HepG2 (cell line): ENCODE data around the gene JKAMP. TPM values are rescaled to one million over a fixed set of nuclear protein-coding genes. Genes with fewer than 3 reads are reported as not detected.

Experiments
- ELF1 ChIP-seq: sonication (generic); formaldehyde crosslinking; IDR thresholded peaks from 2 replicates; pipeline ENCODE4 v1.4.0; 2020; ENCODE audit warnings: missing genetic modification reagents
- HIVEP1 ChIP-seq: sonication (generic); formaldehyde crosslinking; IDR thresholded peaks from 2 replicates; pipeline ENCODE4 v1.4.0; 2020; ENCODE audit warnings: mild to moderate bottlenecking, missing genetic modification reagents
- HNRNPL ChIP-seq: fragments of 200-400 bp; formaldehyde crosslinking; IDR thresholded peaks from 2 replicates; pipeline ENCODE4 v1.6.1; 2017; ENCODE audit warnings: mild to moderate bottlenecking, low read depth, low read length
- NCOA5 ChIP-seq: sonication (generic); formaldehyde crosslinking; IDR thresholded peaks from 2 replicates; pipeline ENCODE4 v1.4.0; 2020; ENCODE audit warnings: missing genetic modification reagents
- RELA ChIP-seq: sonication (generic); formaldehyde crosslinking; IDR thresholded peaks from 2 replicates; pipeline ENCODE4 v1.4.0; 2020; ENCODE audit warnings: missing genetic modification reagents
- SOX5 ChIP-seq: IDR thresholded peaks from 2 replicates; pipeline ENCODE4 v1.6.1; 2016; ENCODE audit warnings: borderline replicate concordance
- polyA plus RNA-seq, 8 experiments: library from polyadenylated mRNA; depleted of rRNA in 3 of 8; stranded (reverse) in 7 of 8; unstranded in 1 of 8; fragments of >200 nt; fragmentation: Illumina TruSeq in 4 of 8; extraction: Trizol in 4 of 8; gene quantifications; 2 replicates each; pipeline versions ENCODE4 v1.2.1 to v1.2.3, GENCODE V29; 2011 to 2016; ENCODE audit warnings: low read depth in 4 of 8, missing spikeins in 1 of 8, mixed read lengths in 1 of 8; ENCODE audit not compliant: insufficient read depth in 1 of 8
- total RNA-seq, 5 experiments: library from RNA; depleted of rRNA; stranded (reverse); fragments of >200 nt; fragmentation: Illumina TruSeq; extraction: Trizol; gene quantifications; 2 replicates each; pipeline ENCODE4 v1.2.3, GENCODE V29; 2016; ENCODE audit warnings: low read depth in 1 of 5
- TF ChIP-seq, protein P1 (sequence below): sonication (generic); formaldehyde crosslinking; IDR thresholded peaks from 2 replicates; pipeline ENCODE4 v1.4.0; 2020; ENCODE audit warnings: low read depth, mild to moderate bottlenecking, missing genetic modification reagents
- TF ChIP-seq, protein P2 (sequence below), 2 experiments: fragments of 450-650 bp in 1 of 2; sonication (generic) in 1 of 2; formaldehyde crosslinking in 1 of 2; IDR thresholded peaks; 2 replicates each; pipeline versions ENCODE4 v1.6.1 to v1.8.0; 2016 to 2022; ENCODE audit warnings: antibody characterized with exemption in 1 of 2, mild to moderate bottlenecking in 1 of 2, missing genetic modification reagents in 1 of 2
- TF ChIP-seq, protein P3 (sequence below): sonication (generic); formaldehyde crosslinking; IDR thresholded peaks from 2 replicates; pipeline ENCODE4 v1.8.1; 2022; ENCODE audit warnings: mild to moderate bottlenecking, missing genetic modification reagents
- TF ChIP-seq, protein P4 (sequence below): sonication (generic); formaldehyde crosslinking; IDR thresholded peaks from 2 replicates; pipeline ENCODE4 v1.5.1; 2020; ENCODE audit warnings: missing genetic modification reagents, mild to moderate bottlenecking, borderline replicate concordance
- TF ChIP-seq, protein P5 (sequence below): sonication (generic); formaldehyde crosslinking; IDR thresholded peaks from 2 replicates; pipeline ENCODE4 v1.4.0; 2020; ENCODE audit warnings: missing genetic modification reagents, mild to moderate bottlenecking, borderline replicate concordance

The JKAMP gene
- total and polyA plus RNA-seq, 2 of the 13 experiments (the other 11 are each of a cell fraction or from before 2014, with no cell fraction given): 56.4 to 135 TPM

DNA sequence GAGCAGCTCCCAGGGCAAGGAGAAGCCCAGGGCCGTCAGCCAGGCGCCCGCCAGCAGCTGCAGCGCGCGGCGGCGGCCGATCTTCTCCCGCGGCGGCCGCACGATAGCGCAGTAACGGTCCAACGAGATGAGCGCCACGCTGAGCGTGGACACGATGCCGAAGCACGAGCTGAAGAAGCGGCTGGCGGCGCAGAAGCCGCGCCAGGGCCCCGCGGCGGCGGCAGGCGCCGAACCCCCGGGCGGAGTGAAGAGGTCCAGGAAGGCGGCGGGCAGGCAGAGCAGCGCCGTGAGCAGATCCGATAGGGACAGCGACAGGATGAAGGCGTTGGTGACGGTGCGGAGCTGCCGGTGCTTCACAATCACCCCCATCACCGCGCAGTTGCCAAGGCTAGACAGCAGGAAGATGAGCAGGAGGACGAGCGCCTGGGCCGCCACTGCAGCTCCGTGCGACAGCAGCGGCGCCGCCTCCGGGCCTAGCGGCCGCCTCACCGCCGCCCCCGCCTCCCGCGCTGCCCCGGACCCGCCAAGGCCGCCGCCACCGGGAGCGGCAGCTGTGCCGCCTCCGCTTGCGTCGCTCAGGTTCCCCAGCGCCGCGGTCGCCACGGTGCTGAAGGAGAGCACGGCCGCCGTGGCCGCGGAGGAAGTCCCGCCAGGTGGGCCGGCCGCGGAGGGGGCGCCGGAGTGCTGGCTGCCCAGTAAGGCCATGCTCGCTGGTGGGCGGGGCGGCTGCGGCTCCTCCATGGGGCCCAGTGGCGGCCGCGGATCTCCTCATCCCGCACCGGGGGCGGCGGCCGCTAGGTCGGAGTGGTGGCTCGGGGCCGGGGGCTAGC lies 19.6 kb upstream of the JKAMP start (continued):
- TF ChIP-seq, protein P1, sequence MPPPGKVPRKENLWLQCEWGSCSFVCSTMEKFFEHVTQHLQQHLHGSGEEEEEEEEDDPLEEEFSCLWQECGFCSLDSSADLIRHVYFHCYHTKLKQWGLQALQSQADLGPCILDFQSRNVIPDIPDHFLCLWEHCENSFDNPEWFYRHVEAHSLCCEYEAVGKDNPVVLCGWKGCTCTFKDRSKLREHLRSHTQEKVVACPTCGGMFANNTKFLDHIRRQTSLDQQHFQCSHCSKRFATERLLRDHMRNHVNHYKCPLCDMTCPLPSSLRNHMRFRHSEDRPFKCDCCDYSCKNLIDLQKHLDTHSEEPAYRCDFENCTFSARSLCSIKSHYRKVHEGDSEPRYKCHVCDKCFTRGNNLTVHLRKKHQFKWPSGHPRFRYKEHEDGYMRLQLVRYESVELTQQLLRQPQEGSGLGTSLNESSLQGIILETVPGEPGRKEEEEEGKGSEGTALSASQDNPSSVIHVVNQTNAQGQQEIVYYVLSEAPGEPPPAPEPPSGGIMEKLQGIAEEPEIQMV (CRISPR knock-in tag): peak; percentile 27; the same call in 1 of the 2 replicates
- TF ChIP-seq SOX5 (CRISPR knock-in tag): no peak
- TF ChIP-seq HNRNPL: no peak
- TF ChIP-seq, protein P2, sequence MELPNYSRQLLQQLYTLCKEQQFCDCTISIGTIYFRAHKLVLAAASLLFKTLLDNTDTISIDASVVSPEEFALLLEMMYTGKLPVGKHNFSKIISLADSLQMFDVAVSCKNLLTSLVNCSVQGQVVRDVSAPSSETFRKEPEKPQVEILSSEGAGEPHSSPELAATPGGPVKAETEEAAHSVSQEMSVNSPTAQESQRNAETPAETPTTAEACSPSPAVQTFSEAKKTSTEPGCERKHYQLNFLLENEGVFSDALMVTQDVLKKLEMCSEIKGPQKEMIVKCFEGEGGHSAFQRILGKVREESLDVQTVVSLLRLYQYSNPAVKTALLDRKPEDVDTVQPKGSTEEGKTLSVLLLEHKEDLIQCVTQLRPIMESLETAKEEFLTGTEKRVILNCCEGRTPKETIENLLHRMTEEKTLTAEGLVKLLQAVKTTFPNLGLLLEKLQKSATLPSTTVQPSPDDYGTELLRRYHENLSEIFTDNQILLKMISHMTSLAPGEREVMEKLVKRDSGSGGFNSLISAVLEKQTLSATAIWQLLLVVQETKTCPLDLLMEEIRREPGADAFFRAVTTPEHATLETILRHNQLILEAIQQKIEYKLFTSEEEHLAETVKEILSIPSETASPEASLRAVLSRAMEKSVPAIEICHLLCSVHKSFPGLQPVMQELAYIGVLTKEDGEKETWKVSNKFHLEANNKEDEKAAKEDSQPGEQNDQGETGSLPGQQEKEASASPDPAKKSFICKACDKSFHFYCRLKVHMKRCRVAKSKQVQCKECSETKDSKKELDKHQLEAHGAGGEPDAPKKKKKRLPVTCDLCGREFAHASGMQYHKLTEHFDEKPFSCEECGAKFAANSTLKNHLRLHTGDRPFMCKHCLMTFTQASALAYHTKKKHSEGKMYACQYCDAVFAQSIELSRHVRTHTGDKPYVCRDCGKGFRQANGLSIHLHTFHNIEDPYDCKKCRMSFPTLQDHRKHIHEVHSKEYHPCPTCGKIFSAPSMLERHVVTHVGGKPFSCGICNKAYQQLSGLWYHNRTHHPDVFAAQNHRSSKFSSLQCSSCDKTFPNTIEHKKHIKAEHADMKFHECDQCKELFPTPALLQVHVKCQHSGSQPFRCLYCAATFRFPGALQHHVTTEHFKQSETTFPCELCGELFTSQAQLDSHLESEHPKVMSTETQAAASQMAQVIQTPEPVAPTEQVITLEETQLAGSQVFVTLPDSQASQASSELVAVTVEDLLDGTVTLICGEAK (IDR thresholded peaks at IDR 0.05): no peak
- TF ChIP-seq, protein P2 (CRISPR knock-in tag; IDR thresholded peaks at IDR 0.05): no peak
- TF ChIP-seq, protein P3, sequence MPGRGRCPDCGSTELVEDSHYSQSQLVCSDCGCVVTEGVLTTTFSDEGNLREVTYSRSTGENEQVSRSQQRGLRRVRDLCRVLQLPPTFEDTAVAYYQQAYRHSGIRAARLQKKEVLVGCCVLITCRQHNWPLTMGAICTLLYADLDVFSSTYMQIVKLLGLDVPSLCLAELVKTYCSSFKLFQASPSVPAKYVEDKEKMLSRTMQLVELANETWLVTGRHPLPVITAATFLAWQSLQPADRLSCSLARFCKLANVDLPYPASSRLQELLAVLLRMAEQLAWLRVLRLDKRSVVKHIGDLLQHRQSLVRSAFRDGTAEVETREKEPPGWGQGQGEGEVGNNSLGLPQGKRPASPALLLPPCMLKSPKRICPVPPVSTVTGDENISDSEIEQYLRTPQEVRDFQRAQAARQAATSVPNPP: no peak; the same call in 1 of the 2 replicates
- TF ChIP-seq ELF1: no peak
- no peak for TF ChIP-seq HIVEP1 (CRISPR knock-in tag)
- no peak for TF ChIP-seq RELA (CRISPR knock-in tag)
- no peak for TF ChIP-seq NCOA5 (CRISPR knock-in tag)
- TF ChIP-seq, protein P4, sequence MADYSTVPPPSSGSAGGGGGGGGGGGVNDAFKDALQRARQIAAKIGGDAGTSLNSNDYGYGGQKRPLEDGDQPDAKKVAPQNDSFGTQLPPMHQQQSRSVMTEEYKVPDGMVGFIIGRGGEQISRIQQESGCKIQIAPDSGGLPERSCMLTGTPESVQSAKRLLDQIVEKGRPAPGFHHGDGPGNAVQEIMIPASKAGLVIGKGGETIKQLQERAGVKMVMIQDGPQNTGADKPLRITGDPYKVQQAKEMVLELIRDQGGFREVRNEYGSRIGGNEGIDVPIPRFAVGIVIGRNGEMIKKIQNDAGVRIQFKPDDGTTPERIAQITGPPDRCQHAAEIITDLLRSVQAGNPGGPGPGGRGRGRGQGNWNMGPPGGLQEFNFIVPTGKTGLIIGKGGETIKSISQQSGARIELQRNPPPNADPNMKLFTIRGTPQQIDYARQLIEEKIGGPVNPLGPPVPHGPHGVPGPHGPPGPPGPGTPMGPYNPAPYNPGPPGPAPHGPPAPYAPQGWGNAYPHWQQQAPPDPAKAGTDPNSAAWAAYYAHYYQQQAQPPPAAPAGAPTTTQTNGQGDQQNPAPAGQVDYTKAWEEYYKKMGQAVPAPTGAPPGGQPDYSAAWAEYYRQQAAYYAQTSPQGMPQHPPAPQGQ (CRISPR knock-in tag): no peak
- TF ChIP-seq, protein P5, sequence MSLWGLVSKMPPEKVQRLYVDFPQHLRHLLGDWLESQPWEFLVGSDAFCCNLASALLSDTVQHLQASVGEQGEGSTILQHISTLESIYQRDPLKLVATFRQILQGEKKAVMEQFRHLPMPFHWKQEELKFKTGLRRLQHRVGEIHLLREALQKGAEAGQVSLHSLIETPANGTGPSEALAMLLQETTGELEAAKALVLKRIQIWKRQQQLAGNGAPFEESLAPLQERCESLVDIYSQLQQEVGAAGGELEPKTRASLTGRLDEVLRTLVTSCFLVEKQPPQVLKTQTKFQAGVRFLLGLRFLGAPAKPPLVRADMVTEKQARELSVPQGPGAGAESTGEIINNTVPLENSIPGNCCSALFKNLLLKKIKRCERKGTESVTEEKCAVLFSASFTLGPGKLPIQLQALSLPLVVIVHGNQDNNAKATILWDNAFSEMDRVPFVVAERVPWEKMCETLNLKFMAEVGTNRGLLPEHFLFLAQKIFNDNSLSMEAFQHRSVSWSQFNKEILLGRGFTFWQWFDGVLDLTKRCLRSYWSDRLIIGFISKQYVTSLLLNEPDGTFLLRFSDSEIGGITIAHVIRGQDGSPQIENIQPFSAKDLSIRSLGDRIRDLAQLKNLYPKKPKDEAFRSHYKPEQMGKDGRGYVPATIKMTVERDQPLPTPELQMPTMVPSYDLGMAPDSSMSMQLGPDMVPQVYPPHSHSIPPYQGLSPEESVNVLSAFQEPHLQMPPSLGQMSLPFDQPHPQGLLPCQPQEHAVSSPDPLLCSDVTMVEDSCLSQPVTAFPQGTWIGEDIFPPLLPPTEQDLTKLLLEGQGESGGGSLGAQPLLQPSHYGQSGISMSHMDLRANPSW (CRISPR knock-in tag): no peak
